Measurements from ENCODE around the gene NTF3. TPM values are rescaled to one million over a fixed set of nuclear protein-coding genes. Genes with fewer than 3 reads are reported as not detected.

The NTF3 gene
- total and polyA plus RNA-seq, 9 of the 15 experiments (the other 6 are each of a cell fraction or from before 2014, with no cell fraction given) = not detected

GRCh38 chr12:5433081-5433844 lies 1.4 kb downstream of the NTF3 start:
- in situ Hi-C loops (cut with MboI) = loop anchor here (10.0 kb wide), 1 partner anchor 238 kb away; no protein-coding TSS in a partner anchor
- no peak for TF ChIP-seq BCLAF1 (IDR thresholded peaks at IDR 0.05; ENCODE audit: borderline replicate concordance in 1 of 2, control insufficient read depth in 1 of 2, low read depth in 2 of 2, low read length in 1 of 2)
- Histone ChIP-seq H3K4me3 (no peak overlapping the region), H4K20me1 (replicated peaks; ENCODE audit: control insufficient read depth, insufficient read depth, low read length) (no peaks in the 10 kb centered on the region), H3K36me3 (ENCODE audit: control insufficient read depth, insufficient read depth, low read length) (no peaks in the 10 kb centered on the region), H3K4me1 (replicated peaks in 1 of 2; ENCODE audit: control insufficient read depth in 2 of 2, insufficient read depth in 2 of 2, low read length in 2 of 2) (no peaks in the 10 kb centered on the region), H3K9me1 (ENCODE audit: control insufficient read depth, insufficient read depth, low read length) (no peaks in the 10 kb centered on the region), H3K27me3 (ENCODE audit: control insufficient read depth in 2 of 2, insufficient read depth in 2 of 2, low read length in 2 of 2) (peaks cover 2 to 26% of the 10 kb centered on the region in 2 experiments), H3K79me2 (ENCODE audit: control insufficient read depth, insufficient read depth, low read length) (no peaks in the 10 kb centered on the region), H3K27ac (ENCODE audit: extremely low read depth, low read depth, low read length) (no peak overlapping the region), H2AFZ (ENCODE audit: low read depth, low read length) (no peak overlapping the region), H3K9me3 (replicated peaks; ENCODE audit: control insufficient read depth, insufficient read depth, low read depth, low read length) (no peaks in the 10 kb centered on the region), H3K9ac (ENCODE audit: insufficient read depth in 1 of 2, low read depth in 2 of 2, low read length in 2 of 2) (no peak overlapping the region), H3K4me2 (ENCODE audit: insufficient read depth, low read length) (no peak overlapping the region)
- intact Hi-C loops (cut with micrococcal nuclease) = no loop called here
- no TSS peak for BruUV-seq (replicated peaks)
- 2% methylated on average over 24 of the region's 59 CpGs for WGBS (ENCODE audit: insufficient coverage, low coverage, missing lambda C conversion rate)
- ATAC-seq (no peak), FAIRE-seq (no peak), DNase-seq (ENCODE audit: extremely low read depth in 1 of 4, low spot score in 3 of 4) (no peak)
- ChIA-PET CTCF (ENCODE audit: low intra/inter-chr PET ratio) (no interaction called here), POLR2A (no interaction called here)

Data from K562 (cell line).